Endothelial cell of umbilical vein (primary cell): ENCODE measurements around the gene TFCP2. TPM values are rescaled to one million over a fixed set of nuclear protein-coding genes. Genes with fewer than 3 reads are reported as not detected.

Experiments used
- BruUV-seq: library from RNA; stranded (reverse); fragments of 400-500 nt; replicated peaks from 2 replicates; lab custom pipeline; 2021; lab: Mats Ljungman, UMichigan
- CTCF ChIA-PET: fragments of 300-600, 350-600 bp; sonication (Branson Sonifier 250); formaldehyde crosslinking; loops from one replicate; lab custom pipeline; 2021; ENCODE audit warnings: antibody characterized with exemption, inconsistent platforms; lab: Charles Lee
- POLR2A ChIA-PET: fragments of 300-600, 350-600 bp; sonication (Branson Sonifier 250); formaldehyde crosslinking; loops from one replicate; lab custom pipeline; 2021; ENCODE audit warnings: antibody characterized with exemption, inconsistent platforms; lab: Charles Lee
- DNase-seq: peaks from one replicate; pipeline ENCODE4 v3.0.0-alpha.2; 2011; ENCODE audit warnings: low read depth, low spot score
- FAIRE-seq: peaks from 2 replicates; lab custom pipeline; 2011; peaks lifted over from hg19 to GRCh38; lab: Jason Lieb, UNC
- H2AFZ ChIP-seq: 2 replicates; pipeline ENCODE4 v1.6.0; 2012; ENCODE audit warnings: low read depth, low read length, control low read depth, inconsistent platforms
- H3K27ac ChIP-seq: 2 replicates; pipeline ENCODE4 v1.5.1; 2011; ENCODE audit warnings: low read depth, mild to moderate bottlenecking, control low read depth, low read length, moderate library complexity; ENCODE audit not compliant: insufficient read depth
- H3K27me3 ChIP-seq, 2 experiments: 2 replicates each; pipeline versions ENCODE4 v1.6.0 to v1.6.1; 2011; ENCODE audit warnings: low read length in 2 of 2, mixed read lengths in 1 of 2; ENCODE audit not compliant: control insufficient read depth in 2 of 2, insufficient read depth in 2 of 2
- H3K36me3 ChIP-seq, 2 experiments: 2 replicates in 1 of 2; 3 replicates in 1 of 2; pipeline ENCODE4 v1.5.1; 2011; ENCODE audit warnings: low read length in 2 of 2, mild to moderate bottlenecking in 1 of 2, moderate library complexity in 1 of 2; ENCODE audit not compliant: control insufficient read depth in 2 of 2, insufficient read depth in 2 of 2; ENCODE audit errors: extremely low read depth in 1 of 2
- H3K4me1 ChIP-seq: 3 replicates; pipeline ENCODE4 v1.5.1; 2011; ENCODE audit warnings: mild to moderate bottlenecking, low read length; ENCODE audit not compliant: control insufficient read depth, insufficient read depth; ENCODE audit errors: extremely low read depth
- H3K4me2 ChIP-seq: 2 replicates; pipeline ENCODE4 v1.6.1; 2011; ENCODE audit warnings: low read length, control low read depth, mixed read lengths; ENCODE audit not compliant: insufficient read depth
- H3K4me3 ChIP-seq, 3 experiments: fragments of 200-600 bp in 1 of 3; sonication (generic), shearing (Covaris generic) in 1 of 3; replicated peaks in 1 of 3; 2 replicates each; pipeline ENCODE4 v1.5.1; 2011 to 2016; ENCODE audit warnings: control low read depth in 3 of 3, low read length in 3 of 3, mild to moderate bottlenecking in 2 of 3, inconsistent platforms in 1 of 3, low read depth in 1 of 3, moderate library complexity in 1 of 3; ENCODE audit not compliant: insufficient read depth in 1 of 3
- H3K79me2 ChIP-seq: 2 replicates; pipeline ENCODE4 v1.6.0; 2012; ENCODE audit warnings: low read length, inconsistent platforms; ENCODE audit not compliant: control insufficient read depth, insufficient read depth
- H3K9ac ChIP-seq: replicated peaks from 2 replicates; pipeline ENCODE3; 2011; ENCODE audit warnings: low read length, control low read depth; ENCODE audit not compliant: insufficient read depth; ENCODE audit errors: extremely low read depth
- H3K9me1 ChIP-seq: replicated peaks from 3 replicates; pipeline ENCODE4 v1.6.0; 2011; ENCODE audit warnings: mild to moderate bottlenecking, low read length; ENCODE audit not compliant: control insufficient read depth, insufficient read depth; ENCODE audit errors: extremely low read depth
- H3K9me3 ChIP-seq: replicated peaks from 2 replicates; pipeline ENCODE4 v1.5.1; 2012; ENCODE audit warnings: low read length, inconsistent platforms; ENCODE audit not compliant: control insufficient read depth, insufficient read depth
- H4K20me1 ChIP-seq: replicated peaks from 2 replicates; pipeline ENCODE3; 2011; ENCODE audit warnings: mild to moderate bottlenecking, low read length; ENCODE audit not compliant: control insufficient read depth, insufficient read depth; ENCODE audit errors: extremely low read depth
- CTCF ChIP-seq, 2 donors: IDR thresholded peaks; 1 replicate in 1 of 2; 2 replicates in 1 of 2; pipeline ENCODE4 v1.5.1; 2011; ENCODE audit warnings: low read length in 2 of 2, mild to moderate bottlenecking in 2 of 2, moderate library complexity in 2 of 2, control low read depth in 1 of 2, inconsistent platforms in 1 of 2, low read depth in 1 of 2; ENCODE audit not compliant: insufficient read depth in 1 of 2; ENCODE audit errors: extremely low read depth in 1 of 2
- FOS ChIP-seq: IDR thresholded peaks from 2 replicates; pipeline ENCODE4 v1.6.1; 2011; ENCODE audit warnings: mild to moderate bottlenecking, low read length, moderate library complexity, borderline replicate concordance; ENCODE audit not compliant: insufficient read depth
- MAX ChIP-seq: IDR thresholded peaks from 2 replicates; pipeline ENCODE4 v1.6.1; 2011; ENCODE audit not compliant: insufficient read depth, insufficient read length
- MYC ChIP-seq: IDR thresholded peaks from one replicate; pipeline ENCODE4 v1.6.1; 2011; ENCODE audit warnings: mild to moderate bottlenecking, low read depth, low read length
- POLR2AphosphoS5 ChIP-seq: IDR thresholded peaks from 2 replicates; pipeline ENCODE4 v1.6.1; 2012; ENCODE audit warnings: low read depth, mild to moderate bottlenecking, control low read depth, low read length, moderate library complexity; ENCODE audit not compliant: insufficient read depth
- dilution Hi-C: fragments of 300-500 bp; cut with MboI; formaldehyde crosslinking; loops from one replicate; pipeline ENCODE4 v1.15.0; 2019; ENCODE audit warnings: low sequenced_read_pairs; ENCODE audit not compliant: extremely low pct_ligation_motif_present
- intact Hi-C: fragments of 100-400 bp; cut with micrococcal nuclease; formaldehyde crosslinking; loops from one replicate; pipeline ENCODE4 v1.10.0; 2022
- polyA plus RNA-seq, 4 experiments: library from polyadenylated mRNA; depleted of rRNA in 3 of 4; stranded (reverse) in 3 of 4; unstranded in 1 of 4; fragments of >200 nt; gene quantifications; 2 replicates each; pipeline versions ENCODE4 v1.2.1 to v1.2.3, GENCODE V29; 2011 to 2012; ENCODE audit warnings: missing spikeins in 1 of 4
- total RNA-seq: library from RNA; stranded (reverse); gene quantifications from 2 replicates; pipeline ENCODE4 v1.2.3, GENCODE V29; 2021

Gene TFCP2
- total and polyA plus RNA-seq, 2 donors (not counting 3 experiments of a cell fraction or from before 2014, with no cell fraction given): 10.2 to 28.6 TPM

DNA sequence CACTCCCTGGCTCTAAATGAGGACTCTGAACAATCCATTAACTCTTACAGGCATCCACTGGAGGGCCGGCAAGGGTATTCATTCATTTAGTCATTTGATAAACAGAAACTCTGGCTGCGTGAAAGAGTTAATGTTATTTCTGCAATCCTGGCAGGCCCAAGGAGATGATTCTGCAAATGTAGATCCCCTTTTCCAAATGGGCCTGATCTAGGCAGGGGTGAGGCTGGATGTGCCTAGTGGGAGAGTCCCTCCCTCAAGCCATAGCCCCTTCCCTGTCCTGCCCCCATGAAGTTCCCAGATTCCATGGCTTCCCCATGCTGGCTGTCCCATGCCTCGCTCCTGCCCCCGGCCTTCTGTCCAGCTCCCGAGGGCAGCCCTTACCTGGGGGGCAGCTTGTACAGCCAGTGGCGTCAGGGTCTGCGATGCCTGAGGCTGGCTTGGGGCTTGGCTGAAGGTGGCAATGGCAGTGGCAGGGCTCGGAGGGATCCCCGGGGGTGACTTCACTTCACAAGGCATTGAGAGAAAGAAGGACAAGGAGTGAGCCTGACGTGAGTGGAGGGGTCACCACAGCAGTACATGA is 26.5 kb upstream of the TFCP2 start:
- CTCF ChIA-PET: no interaction called here
- Histone ChIP-seq H3K4me1 (no peaks in the 10 kb centered on the region), H3K4me2 (no peak overlapping the region), H3K9me3 (no peaks in the 10 kb centered on the region), H3K79me2 (no peaks in the 10 kb centered on the region), H2AFZ (no peak overlapping the region), H3K27me3 (no peaks in the 10 kb centered on the region), H3K9me1 (no peaks in the 10 kb centered on the region), H4K20me1 (no peaks in the 10 kb centered on the region), H3K27ac (no peak overlapping the region), H3K4me3 (no peak overlapping the region), H3K36me3 (no peaks in the 10 kb centered on the region), H3K9ac (no peak overlapping the region)
- POLR2A ChIA-PET: interaction anchor here (1.1 kb wide), 1 partner anchor 18 kb away, joined by 3 read pairs; the partner anchor contains the start of gene POU6F1
- no TSS peak for BruUV-seq
- FAIRE-seq: no peak
- dilution Hi-C loops (no loop called here), intact Hi-C loops (no loop called here)
- TF ChIP-seq CTCF (IDR thresholded peaks at IDR 0.05; ENCODE audit: extremely low read depth in 1 of 2, insufficient read depth in 1 of 2, low read depth in 1 of 2, low read length in 2 of 2) (no peak), MYC (no peak), MAX (no peak), FOS (no peak), POLR2AphosphoS5 (no peak)
- DNase-seq: no peak
